Esophagus muscularis mucosa (tissue), 4 donors: ENCODE data around the gene CHAT. TPM values are rescaled to one million over a fixed set of nuclear protein-coding genes. Genes with fewer than 3 reads are reported as not detected.
A peak's percentile ranks its signal among the peaks of the same experiment; 100 is the strongest.

ENCODE experiments used
- DNase-seq: peaks from one replicate; pipeline ENCODE4 v3.0.0-alpha.2; 2017; ENCODE audit errors: extremely low spot score
- H3K27ac ChIP-seq, 4 donors: fragments of 200-600 bp; sonication (generic); replicated peaks in 1 of 4; 1 replicate in 3 of 4; 2 replicates in 1 of 4; pipeline ENCODE4 v1.5.1; 2016 to 2019; ENCODE audit warnings: mild to moderate bottlenecking in 1 of 4
- H3K27me3 ChIP-seq, 4 donors: fragments of 200-600 bp; sonication (generic); one replicate each; pipeline versions ENCODE4 v1.5.1 to v1.6.0; 2016 to 2019
- H3K36me3 ChIP-seq, 4 donors: fragments of 200-600 bp; sonication (generic); one replicate each; pipeline ENCODE4 v1.5.1; 2016 to 2019
- H3K4me1 ChIP-seq, 4 donors: fragments of 200-600 bp; sonication (generic); one replicate each; pipeline ENCODE4 v1.5.1; 2016 to 2019
- H3K4me3 ChIP-seq, 4 donors: fragments of 200-600 bp; sonication (generic); 1 replicate in 2 of 4; 2 replicates in 2 of 4; pipeline ENCODE4 v1.5.1; 2016 to 2019; ENCODE audit warnings: mild to moderate bottlenecking in 4 of 4, moderate library complexity in 1 of 4
- H3K9me3 ChIP-seq, 4 donors: fragments of 200-600 bp; sonication (generic); 1 replicate in 3 of 4; 2 replicates in 1 of 4; pipeline ENCODE4 v1.5.1; 2016 to 2019
- EP300 ChIP-seq: sonication (generic); formaldehyde crosslinking; IDR thresholded peaks from one replicate; pipeline ENCODE4 v1.6.1; 2017; ENCODE audit warnings: antibody characterized with exemption
- POLR2A ChIP-seq: fragments of 450-650 bp; IDR thresholded peaks from one replicate; pipeline ENCODE4 v1.6.1; 2017; ENCODE audit warnings: antibody characterized with exemption, moderate library complexity, mild to moderate bottlenecking, low read depth
- POLR2AphosphoS5 ChIP-seq, 2 donors: sonication (generic); formaldehyde crosslinking; IDR thresholded peaks; one replicate each; pipeline ENCODE4 v1.6.1; 2017; ENCODE audit warnings: antibody characterized with exemption in 2 of 2
- WGBS: methylation state at CpG from one replicate; pipeline ENCODE4 v1.1.5; 2018; 5-methylcytosine and 5-hydroxymethylcytosine counted together
- intact Hi-C: fragments of 100-400 bp; cut with DNase I; formaldehyde crosslinking; loops from one replicate; pipeline ENCODE4 v1.15.1; 2023
- total RNA-seq, 4 donors: library from RNA; depleted of rRNA; stranded (reverse); fragments of >200 nt; gene quantifications; one replicate each; pipeline versions ENCODE4 v1.1.0 to v1.2.1, GENCODE V29; 2016
- TF ChIP-seq, protein P1 (sequence below), 3 experiments: fragments of 200-600 bp in 2 of 3; fragments of 450-650 bp in 1 of 3; sonication (generic) in 2 of 3; IDR thresholded peaks; one replicate each; pipeline ENCODE4 v1.5.1; 2017 to 2019; ENCODE audit warnings: antibody characterized with exemption in 3 of 3, mild to moderate bottlenecking in 2 of 3, moderate library complexity in 1 of 3

CHAT gene
- total RNA-seq, 4 donors from 2014 or later, result 0.17 TPM; not detected in 3

DNA sequence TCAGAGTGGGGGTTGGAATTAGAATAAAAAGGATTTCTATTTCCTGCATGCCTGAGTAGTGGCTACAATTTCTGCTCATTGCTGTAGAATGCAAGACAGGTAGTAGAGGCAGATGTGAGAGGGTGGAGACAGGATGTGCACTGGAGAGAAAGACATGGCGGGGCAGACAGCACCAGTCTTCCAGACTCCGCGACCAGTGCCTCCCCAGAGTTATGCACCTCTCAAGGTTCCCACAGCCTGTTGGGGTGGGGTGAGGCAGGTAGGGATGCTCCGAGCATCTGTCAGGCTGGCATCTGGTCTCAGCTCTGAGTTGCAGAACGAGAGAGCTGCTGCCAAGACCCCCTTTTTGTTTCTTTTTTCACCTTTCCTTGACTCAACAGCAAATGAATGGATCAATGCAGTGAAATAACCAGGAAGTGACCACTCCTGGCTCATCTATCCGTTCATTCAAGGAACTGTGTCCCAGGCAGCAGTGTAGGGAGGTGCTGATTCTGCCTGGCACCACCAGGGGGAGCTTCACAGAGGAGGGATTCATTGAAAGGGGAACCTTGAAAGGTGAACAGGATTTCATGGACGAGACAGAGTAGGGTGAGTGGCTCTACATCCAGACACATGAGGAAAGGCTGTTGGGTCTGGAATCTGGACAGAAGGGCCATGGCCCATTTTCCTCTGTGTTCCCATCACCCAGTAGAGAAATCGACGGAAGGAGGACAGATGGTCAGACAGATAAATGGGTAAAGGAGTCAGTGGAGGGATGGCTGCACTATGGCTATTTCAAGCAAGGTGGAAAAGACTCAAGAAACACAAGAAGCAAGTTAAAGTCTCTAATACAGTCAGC is 20.9 kb upstream of the CHAT start:
- Histone ChIP-seq H3K4me1 (no peaks in the 10 kb centered on the region), H3K9me3 (no peaks in the 10 kb centered on the region), H3K4me3 (no peak overlapping the region), H3K36me3 (no peaks in the 10 kb centered on the region), H3K27me3 (peaks cover 0 to 35% (median 3%) of the 10 kb centered on the region in 4 donors), H3K27ac (no peak overlapping the region)
- intact Hi-C loops, result no loop called here
- TF ChIP-seq, protein P1, sequence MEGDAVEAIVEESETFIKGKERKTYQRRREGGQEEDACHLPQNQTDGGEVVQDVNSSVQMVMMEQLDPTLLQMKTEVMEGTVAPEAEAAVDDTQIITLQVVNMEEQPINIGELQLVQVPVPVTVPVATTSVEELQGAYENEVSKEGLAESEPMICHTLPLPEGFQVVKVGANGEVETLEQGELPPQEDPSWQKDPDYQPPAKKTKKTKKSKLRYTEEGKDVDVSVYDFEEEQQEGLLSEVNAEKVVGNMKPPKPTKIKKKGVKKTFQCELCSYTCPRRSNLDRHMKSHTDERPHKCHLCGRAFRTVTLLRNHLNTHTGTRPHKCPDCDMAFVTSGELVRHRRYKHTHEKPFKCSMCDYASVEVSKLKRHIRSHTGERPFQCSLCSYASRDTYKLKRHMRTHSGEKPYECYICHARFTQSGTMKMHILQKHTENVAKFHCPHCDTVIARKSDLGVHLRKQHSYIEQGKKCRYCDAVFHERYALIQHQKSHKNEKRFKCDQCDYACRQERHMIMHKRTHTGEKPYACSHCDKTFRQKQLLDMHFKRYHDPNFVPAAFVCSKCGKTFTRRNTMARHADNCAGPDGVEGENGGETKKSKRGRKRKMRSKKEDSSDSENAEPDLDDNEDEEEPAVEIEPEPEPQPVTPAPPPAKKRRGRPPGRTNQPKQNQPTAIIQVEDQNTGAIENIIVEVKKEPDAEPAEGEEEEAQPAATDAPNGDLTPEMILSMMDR (IDR thresholded peaks at IDR 0.05), result peak; percentile 50 to 86 (median 65)
- TF ChIP-seq EP300, result no peak
- WGBS, result 37% methylated on average over 9 of the region's 9 CpGs
- DNase-seq, result peak; percentile 91

DNA sequence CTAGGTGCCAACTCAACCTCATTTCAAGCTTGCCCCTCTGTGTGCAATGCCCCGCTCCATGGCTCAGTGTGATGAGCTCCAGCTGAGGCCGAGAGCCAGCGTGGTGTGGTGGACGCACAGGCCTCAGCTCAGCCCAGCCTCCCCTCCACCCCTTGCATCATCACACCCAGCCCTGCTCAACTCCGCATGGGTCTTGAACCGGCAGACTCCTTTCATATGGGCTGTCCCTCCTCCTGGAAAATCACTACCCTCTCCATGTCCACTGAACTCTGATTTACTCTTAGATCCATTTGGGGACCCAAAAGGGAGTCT is 20.3 kb upstream of the CHAT start:
- intact Hi-C loops, result no loop called here
- H3K27me3 ChIP-seq, result peaks cover 0 to 39% (median 3%) of the 10 kb centered on the region in 4 donors
- TF ChIP-seq POLR2AphosphoS5 (IDR thresholded peaks at IDR 0.05) (no peak), EP300 (no peak), POLR2A (no peak)
- TF ChIP-seq, protein P1 (IDR thresholded peaks at IDR 0.05), result no peak
- no peak overlapping the region for H3K27ac ChIP-seq
- H3K4me1 ChIP-seq, result no peaks in the 10 kb centered on the region
- H3K4me3 ChIP-seq, result no peak overlapping the region
- WGBS, result 75% methylated on average over 6 of the region's 6 CpGs
- no peaks in the 10 kb centered on the region for H3K9me3 ChIP-seq
- DNase-seq, result peak; percentile 55
- no peaks in the 10 kb centered on the region for H3K36me3 ChIP-seq

DNA sequence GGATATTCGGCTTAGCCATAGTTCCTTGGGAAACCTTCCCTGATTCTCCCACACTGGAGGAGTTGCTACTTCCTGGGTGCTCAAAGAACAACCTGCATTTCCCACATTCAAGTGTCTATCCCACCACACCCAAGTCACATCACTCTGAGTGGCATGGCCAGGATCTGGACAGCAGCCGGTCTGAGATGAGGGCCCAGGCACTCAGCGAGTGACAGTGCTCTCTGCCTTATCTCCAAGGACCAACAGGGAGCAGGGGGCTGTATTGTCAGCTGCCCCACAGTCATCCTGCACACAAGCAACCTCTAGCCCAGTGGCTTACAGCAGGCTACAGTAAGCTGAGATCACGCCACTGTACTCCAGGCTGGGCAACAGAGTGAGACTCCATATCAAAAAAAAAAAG is 19.8 kb upstream of the CHAT start:
- no peak overlapping the region for H3K4me3 ChIP-seq
- peaks cover 0 to 39% (median 3%) of the 10 kb centered on the region in 4 donors for H3K27me3 ChIP-seq
- H3K36me3 ChIP-seq, result no peaks in the 10 kb centered on the region
- intact Hi-C loops, result no loop called here
- WGBS, result 70% methylated on average over 4 of the region's 4 CpGs
- TF ChIP-seq POLR2AphosphoS5 (IDR thresholded peaks at IDR 0.05), result no peak
- no peak for TF ChIP-seq POLR2A
- TF ChIP-seq EP300, result no peak
- TF ChIP-seq, protein P1 (IDR thresholded peaks at IDR 0.05), result no peak
- H3K9me3 ChIP-seq, result no peaks in the 10 kb centered on the region
- no peaks in the 10 kb centered on the region for H3K4me1 ChIP-seq
- no peak for DNase-seq
- H3K27ac ChIP-seq, result no peak overlapping the region

DNA sequence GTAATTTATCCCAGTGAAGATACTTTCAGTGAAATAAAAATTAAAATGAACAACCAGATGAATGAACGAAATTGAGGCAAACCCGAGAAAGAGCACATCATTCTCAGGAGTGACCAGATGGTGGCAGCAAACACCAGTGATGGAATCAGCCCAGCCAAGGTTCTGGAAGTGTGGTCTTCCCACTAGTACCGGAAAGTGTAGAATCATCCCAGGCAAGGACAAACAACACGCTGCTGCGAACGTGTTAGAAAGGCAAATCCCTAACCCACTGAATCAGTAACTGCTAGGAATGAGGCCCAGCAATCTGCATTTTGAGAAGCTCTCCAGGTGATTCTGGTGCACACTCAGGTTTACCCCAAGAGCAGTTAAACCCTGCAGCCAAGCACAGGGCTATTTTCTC is 19.2 kb upstream of the CHAT start:
- WGBS, result 2% methylated on average over 6 of the region's 6 CpGs
- Histone ChIP-seq H3K4me1 (no peaks in the 10 kb centered on the region), H3K9me3 (no peaks in the 10 kb centered on the region), H3K27ac (no peak overlapping the region), H3K4me3 (no peak overlapping the region), H3K27me3 (peaks cover 0 to 43% (median 3%) of the 10 kb centered on the region in 4 donors), H3K36me3 (no peaks in the 10 kb centered on the region)
- intact Hi-C loops, result no loop called here
- TF ChIP-seq POLR2AphosphoS5 (IDR thresholded peaks at IDR 0.05) (no peak), POLR2A (no peak), EP300 (no peak)
- TF ChIP-seq, protein P1 (IDR thresholded peaks at IDR 0.05), result peak; percentile 53 to 71 (median 57)
- DNase-seq, result peak; percentile 78
